Measurements from ENCODE around the gene AP3B1. TPM values are rescaled to one million over a fixed set of nuclear protein-coding genes. Genes with fewer than 3 reads are reported as not detected.

The AP3B1 gene
- total RNA-seq, 1 donor from 2014 or later, result 62.1 TPM

GRCh38 chr5:78232163-78232562 is 62.3 kb downstream of the AP3B1 start:
- Histone ChIP-seq H3K4me1 (ENCODE audit: control insufficient read depth in 3 of 3, insufficient read depth in 3 of 3, low read length in 3 of 3) (no peaks in the 10 kb centered on the region), H3K9me3 (ENCODE audit: control insufficient read depth in 3 of 3, low read length in 3 of 3) (no peaks in the 10 kb centered on the region), H3K36me3 (ENCODE audit: control insufficient read depth in 3 of 3, insufficient read depth in 3 of 3, low read length in 3 of 3) (no peaks in the 10 kb centered on the region), H3K4me3 (ENCODE audit: low read length in 3 of 3) (no peak overlapping the region), H3K27me3 (ENCODE audit: control insufficient read depth in 3 of 3, insufficient read depth in 3 of 3, low read length in 3 of 3) (no peaks in the 10 kb centered on the region), H3K9ac (ENCODE audit: low read depth in 1 of 3, low read length in 3 of 3) (no peak overlapping the region), H3K27ac (ENCODE audit: low read depth, low read length) (no peak overlapping the region)

DNA sequence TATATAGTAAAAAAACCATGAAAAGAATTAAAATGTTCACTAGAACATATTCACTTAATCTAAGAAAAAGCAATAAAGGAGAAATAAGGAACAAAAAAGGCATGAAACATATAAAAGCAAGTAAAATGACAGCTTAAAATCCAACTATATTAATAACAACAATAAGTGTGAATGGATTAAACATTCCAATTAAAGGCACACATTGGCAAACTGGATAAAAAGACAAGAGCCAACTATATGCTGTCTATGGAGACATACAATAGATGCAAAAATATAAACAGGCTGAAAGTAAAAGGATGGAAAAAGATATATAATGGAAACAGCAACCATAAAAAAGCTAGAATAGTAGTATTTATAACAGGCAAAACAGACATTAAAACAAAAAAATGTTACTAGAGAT is 70.1 kb downstream of the AP3B1 start:
- Histone ChIP-seq H3K9ac (ENCODE audit: low read depth in 1 of 3, low read length in 3 of 3) (no peak overlapping the region), H3K4me1 (ENCODE audit: control insufficient read depth in 3 of 3, insufficient read depth in 3 of 3, low read length in 3 of 3) (no peaks in the 10 kb centered on the region), H3K36me3 (ENCODE audit: control insufficient read depth in 3 of 3, insufficient read depth in 3 of 3, low read length in 3 of 3) (peaks cover 9 to 17% (median 13%) of the 10 kb centered on the region in 3 donors), H3K27me3 (ENCODE audit: control insufficient read depth in 3 of 3, insufficient read depth in 3 of 3, low read length in 3 of 3) (no peaks in the 10 kb centered on the region), H3K27ac (ENCODE audit: low read depth, low read length) (no peak overlapping the region), H3K4me3 (ENCODE audit: low read length in 3 of 3) (no peak overlapping the region), H3K9me3 (ENCODE audit: control insufficient read depth in 3 of 3, low read length in 3 of 3) (peaks cover 0 to 5% (median 4%) of the 10 kb centered on the region in 3 donors)

- Histone ChIP-seq H3K4me3 (ENCODE audit: low read length in 3 of 3) (no peak overlapping the region), H3K9ac (ENCODE audit: low read depth in 1 of 3, low read length in 3 of 3) (no peak overlapping the region), H3K36me3 (ENCODE audit: control insufficient read depth in 3 of 3, insufficient read depth in 3 of 3, low read length in 3 of 3) (peaks cover 9 to 17% (median 13%) of the 10 kb centered on the region in 3 donors), H3K9me3 (ENCODE audit: control insufficient read depth in 3 of 3, low read length in 3 of 3) (peaks cover 0 to 5% (median 4%) of the 10 kb centered on the region in 3 donors), H3K27me3 (ENCODE audit: control insufficient read depth in 3 of 3, insufficient read depth in 3 of 3, low read length in 3 of 3) (no peaks in the 10 kb centered on the region), H3K27ac (ENCODE audit: low read depth, low read length) (no peak overlapping the region), H3K4me1 (ENCODE audit: control insufficient read depth in 3 of 3, insufficient read depth in 3 of 3, low read length in 3 of 3) (no peaks in the 10 kb centered on the region)
Measured at GRCh38 chr5:78221964-78222451, 72.5 kb downstream of the AP3B1 start.

DNA sequence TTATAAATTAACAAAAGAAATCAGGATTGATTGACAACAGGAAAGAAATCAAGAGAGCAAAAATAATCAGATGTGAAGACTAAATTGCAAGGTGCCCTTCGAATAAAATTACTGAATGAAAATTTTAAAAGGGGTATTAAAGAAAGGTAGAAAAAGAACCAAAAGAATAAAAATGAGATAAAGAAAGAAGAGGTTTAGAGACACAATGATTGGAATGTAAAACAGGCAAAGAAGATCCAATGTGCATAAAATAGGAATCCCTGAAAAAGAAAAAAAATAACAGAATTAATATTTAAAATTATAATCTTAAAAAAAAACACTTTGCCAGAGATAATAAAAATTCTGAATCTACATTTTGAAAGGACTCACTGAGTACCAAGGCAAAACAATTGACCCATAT is 73.0 kb downstream of the AP3B1 start:
- H3K27ac ChIP-seq (ENCODE audit: low read depth, low read length), result no peak overlapping the region
- no peak overlapping the region for H3K4me3 ChIP-seq (ENCODE audit: low read length in 3 of 3)
- peaks cover 0 to 5% (median 4%) of the 10 kb centered on the region in 3 donors for H3K9me3 ChIP-seq (ENCODE audit: control insufficient read depth in 3 of 3, low read length in 3 of 3)
- H3K9ac ChIP-seq (ENCODE audit: low read depth in 1 of 3, low read length in 3 of 3), result no peak overlapping the region
- no peaks in the 10 kb centered on the region for H3K27me3 ChIP-seq (ENCODE audit: control insufficient read depth in 3 of 3, insufficient read depth in 3 of 3, low read length in 3 of 3)
- H3K4me1 ChIP-seq (ENCODE audit: control insufficient read depth in 3 of 3, insufficient read depth in 3 of 3, low read length in 3 of 3), result no peaks in the 10 kb centered on the region
- peaks cover 9 to 17% (median 13%) of the 10 kb centered on the region in 3 donors for H3K36me3 ChIP-seq (ENCODE audit: control insufficient read depth in 3 of 3, insufficient read depth in 3 of 3, low read length in 3 of 3)

DNA sequence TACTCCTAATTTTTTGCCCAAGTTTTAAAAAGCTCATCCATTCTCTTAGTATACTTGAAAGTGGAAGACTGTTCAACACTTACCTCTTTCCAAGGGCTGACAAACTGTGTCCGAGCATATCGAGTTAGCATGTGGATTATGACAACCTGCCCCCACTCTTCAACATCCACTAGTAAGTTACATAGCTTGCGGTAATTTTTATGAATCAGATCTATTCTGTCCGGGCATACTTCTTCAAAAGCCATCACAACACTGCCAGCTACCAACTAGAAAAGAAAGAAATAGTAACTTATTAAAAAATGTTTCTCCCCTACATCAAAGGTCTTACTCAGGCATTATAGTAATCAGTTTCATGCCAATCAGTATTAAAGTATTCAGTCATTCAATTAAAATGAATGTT is 78.5 kb downstream of the AP3B1 start:
- Histone ChIP-seq H3K36me3 (ENCODE audit: control insufficient read depth in 3 of 3, insufficient read depth in 3 of 3, low read length in 3 of 3) (peaks cover 3 to 8% (median 4%) of the 10 kb centered on the region in 3 donors), H3K27ac (ENCODE audit: low read depth, low read length) (no peak overlapping the region), H3K27me3 (ENCODE audit: control insufficient read depth in 3 of 3, insufficient read depth in 3 of 3, low read length in 3 of 3) (no peaks in the 10 kb centered on the region), H3K9me3 (ENCODE audit: control insufficient read depth in 3 of 3, low read length in 3 of 3) (no peaks in the 10 kb centered on the region), H3K4me1 (ENCODE audit: control insufficient read depth in 3 of 3, insufficient read depth in 3 of 3, low read length in 3 of 3) (no peaks in the 10 kb centered on the region), H3K9ac (ENCODE audit: low read depth in 1 of 3, low read length in 3 of 3) (no peak overlapping the region), H3K4me3 (ENCODE audit: low read length in 3 of 3) (no peak overlapping the region)

DNA sequence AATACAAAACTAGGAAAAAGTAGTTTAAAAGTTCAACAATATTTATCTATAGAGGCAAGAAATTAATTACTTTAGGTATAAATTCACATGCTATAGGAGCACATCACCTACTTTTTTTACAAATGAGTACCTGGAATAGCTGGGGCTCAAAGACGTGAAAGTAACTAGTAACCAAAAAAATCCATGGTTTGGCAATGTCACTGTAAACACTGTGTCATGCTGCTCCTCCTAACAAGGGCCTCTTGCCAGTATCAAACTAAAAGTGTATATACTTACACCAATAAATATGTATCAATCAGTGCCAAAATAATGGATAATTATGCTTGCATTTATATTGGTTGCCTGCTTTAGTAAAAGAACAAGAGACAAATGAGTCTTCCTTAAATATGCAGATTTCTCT is 78.9 kb downstream of the AP3B1 start:
- Histone ChIP-seq H3K27ac (ENCODE audit: low read depth, low read length) (no peak overlapping the region), H3K9ac (ENCODE audit: low read depth in 1 of 3, low read length in 3 of 3) (no peak overlapping the region), H3K4me1 (ENCODE audit: control insufficient read depth in 3 of 3, insufficient read depth in 3 of 3, low read length in 3 of 3) (no peaks in the 10 kb centered on the region), H3K27me3 (ENCODE audit: control insufficient read depth in 3 of 3, insufficient read depth in 3 of 3, low read length in 3 of 3) (no peaks in the 10 kb centered on the region), H3K4me3 (ENCODE audit: low read length in 3 of 3) (no peak overlapping the region), H3K9me3 (ENCODE audit: control insufficient read depth in 3 of 3, low read length in 3 of 3) (no peaks in the 10 kb centered on the region), H3K36me3 (ENCODE audit: control insufficient read depth in 3 of 3, insufficient read depth in 3 of 3, low read length in 3 of 3) (peaks cover 3 to 8% (median 4%) of the 10 kb centered on the region in 3 donors)

DNA sequence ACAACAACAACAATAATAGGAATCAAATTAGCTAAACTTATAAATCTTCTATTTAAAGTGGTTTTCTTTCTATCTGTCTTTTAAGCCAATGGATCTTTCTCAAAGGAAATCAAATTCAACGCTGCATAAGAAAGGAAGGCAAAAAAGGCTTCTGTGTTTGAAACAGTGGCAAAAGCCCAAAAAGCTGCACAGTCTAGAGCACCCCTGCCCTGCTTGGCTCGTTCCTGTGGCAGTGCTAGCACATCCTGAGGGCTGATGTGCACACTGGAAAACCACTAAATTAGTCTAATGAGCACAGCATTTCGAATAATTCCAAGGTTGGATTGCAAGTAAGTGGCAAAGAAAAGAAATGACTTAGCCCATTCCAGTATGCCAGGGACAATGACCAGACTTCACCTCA is 80.7 kb downstream of the AP3B1 start:
- Histone ChIP-seq H3K4me3 (ENCODE audit: low read length in 3 of 3) (no peak overlapping the region), H3K36me3 (ENCODE audit: control insufficient read depth in 3 of 3, insufficient read depth in 3 of 3, low read length in 3 of 3) (peaks cover 3 to 8% (median 4%) of the 10 kb centered on the region in 3 donors), H3K9me3 (ENCODE audit: control insufficient read depth in 3 of 3, low read length in 3 of 3) (no peaks in the 10 kb centered on the region), H3K27ac (ENCODE audit: low read depth, low read length) (no peak overlapping the region), H3K4me1 (ENCODE audit: control insufficient read depth in 3 of 3, insufficient read depth in 3 of 3, low read length in 3 of 3) (no peaks in the 10 kb centered on the region), H3K9ac (ENCODE audit: low read depth in 1 of 3, low read length in 3 of 3) (no peak overlapping the region), H3K27me3 (ENCODE audit: control insufficient read depth in 3 of 3, insufficient read depth in 3 of 3, low read length in 3 of 3) (no peaks in the 10 kb centered on the region)

GRCh38 chr5:78211052-78211451 is 83.4 kb downstream of the AP3B1 start:
- Histone ChIP-seq H3K27me3 (ENCODE audit: control insufficient read depth in 3 of 3, insufficient read depth in 3 of 3, low read length in 3 of 3) (no peaks in the 10 kb centered on the region), H3K27ac (ENCODE audit: low read depth, low read length) (no peak overlapping the region), H3K9me3 (ENCODE audit: control insufficient read depth in 3 of 3, low read length in 3 of 3) (no peaks in the 10 kb centered on the region), H3K4me3 (ENCODE audit: low read length in 3 of 3) (no peak overlapping the region), H3K9ac (ENCODE audit: low read depth in 1 of 3, low read length in 3 of 3) (no peak overlapping the region), H3K36me3 (ENCODE audit: control insufficient read depth in 3 of 3, insufficient read depth in 3 of 3, low read length in 3 of 3) (peaks cover 3 to 8% (median 4%) of the 10 kb centered on the region in 3 donors), H3K4me1 (ENCODE audit: control insufficient read depth in 3 of 3, insufficient read depth in 3 of 3, low read length in 3 of 3) (no peaks in the 10 kb centered on the region)

DNA sequence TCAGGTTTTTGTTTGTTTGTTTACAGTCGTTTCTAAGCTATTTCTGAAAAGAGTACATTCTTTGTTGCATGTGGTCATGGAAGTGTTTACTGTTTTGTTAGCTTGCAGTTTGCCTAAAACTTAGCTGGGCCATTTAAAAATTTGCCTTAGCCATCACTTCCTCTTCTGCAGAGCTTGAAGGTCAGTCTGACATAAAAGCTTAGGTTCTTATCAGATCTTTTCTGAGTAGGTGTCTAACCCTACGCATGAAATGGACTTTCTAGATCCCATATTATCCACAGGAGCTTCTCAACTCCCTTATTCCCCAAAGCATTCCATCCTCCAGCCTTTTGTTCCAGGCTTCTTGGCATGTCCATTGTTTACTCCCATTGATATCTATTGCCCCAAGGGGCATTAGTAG is 90.3 kb downstream of the AP3B1 start:
- no peaks in the 10 kb centered on the region for H3K9me3 ChIP-seq (ENCODE audit: control insufficient read depth in 3 of 3, low read length in 3 of 3)
- no peak overlapping the region for H3K27ac ChIP-seq (ENCODE audit: low read depth, low read length)
- no peaks in the 10 kb centered on the region for H3K4me1 ChIP-seq (ENCODE audit: control insufficient read depth in 3 of 3, insufficient read depth in 3 of 3, low read length in 3 of 3)
- no peaks in the 10 kb centered on the region for H3K27me3 ChIP-seq (ENCODE audit: control insufficient read depth in 3 of 3, insufficient read depth in 3 of 3, low read length in 3 of 3)
- H3K4me3 ChIP-seq (ENCODE audit: low read length in 3 of 3), result no peak overlapping the region
- H3K36me3 ChIP-seq (ENCODE audit: control insufficient read depth in 3 of 3, insufficient read depth in 3 of 3, low read length in 3 of 3), result peaks cover 2 to 14% (median 9%) of the 10 kb centered on the region in 3 donors
- H3K9ac ChIP-seq (ENCODE audit: low read depth in 1 of 3, low read length in 3 of 3), result no peak overlapping the region

DNA sequence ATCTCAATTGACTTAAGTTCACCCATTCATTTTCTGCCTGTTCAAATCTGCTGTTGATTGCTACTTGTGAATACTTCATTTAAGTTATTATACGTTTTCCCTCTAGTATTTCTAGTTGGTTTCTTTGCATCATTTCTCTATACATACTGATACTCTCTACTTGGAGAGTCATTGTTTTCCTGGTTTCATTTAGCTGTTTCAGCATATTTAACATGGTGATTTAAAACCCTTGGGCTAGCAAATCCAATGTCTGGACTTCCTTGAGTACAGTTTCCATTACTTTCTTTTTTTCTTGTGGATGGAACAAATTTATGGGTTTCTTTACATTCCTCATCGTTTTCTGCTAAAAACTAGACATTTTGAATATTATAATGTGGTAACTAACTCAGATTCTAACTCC is 90.7 kb downstream of the AP3B1 start:
- no peaks in the 10 kb centered on the region for H3K27me3 ChIP-seq (ENCODE audit: control insufficient read depth in 3 of 3, insufficient read depth in 3 of 3, low read length in 3 of 3)
- H3K4me1 ChIP-seq (ENCODE audit: control insufficient read depth in 3 of 3, insufficient read depth in 3 of 3, low read length in 3 of 3), result no peaks in the 10 kb centered on the region
- H3K9me3 ChIP-seq (ENCODE audit: control insufficient read depth in 3 of 3, low read length in 3 of 3), result no peaks in the 10 kb centered on the region
- no peak overlapping the region for H3K4me3 ChIP-seq (ENCODE audit: low read length in 3 of 3)
- no peak overlapping the region for H3K27ac ChIP-seq (ENCODE audit: low read depth, low read length)
- peaks cover 2 to 14% (median 9%) of the 10 kb centered on the region in 3 donors for H3K36me3 ChIP-seq (ENCODE audit: control insufficient read depth in 3 of 3, insufficient read depth in 3 of 3, low read length in 3 of 3)
- no peak overlapping the region for H3K9ac ChIP-seq (ENCODE audit: low read depth in 1 of 3, low read length in 3 of 3)

Data from skeletal muscle tissue (tissue), 4 donors.